ENCODE results near the gene ACSS3. TPM values are rescaled to one million over a fixed set of nuclear protein-coding genes. Genes with fewer than 3 reads are reported as not detected.

ACSS3 gene
- total RNA-seq, 1 experiment from 2014 or later, result 2.7 TPM

GRCh38 chr12:81231574-81232368 is 153.9 kb downstream of the ACSS3 start:
- H3K9me3 ChIP-seq, result no peaks in the 10 kb centered on the region
- H3K36me3 ChIP-seq, result no peaks in the 10 kb centered on the region
- H3K27me3 ChIP-seq, result no peaks in the 10 kb centered on the region
- no peak overlapping the region for H3K4me3 ChIP-seq
- no peak for DNase-seq

- Histone ChIP-seq H3K27me3 (no peaks in the 10 kb centered on the region), H3K4me3 (no peak overlapping the region), H3K9me3 (no peaks in the 10 kb centered on the region), H3K36me3 (no peaks in the 10 kb centered on the region)
- no peak for DNase-seq
Measured at GRCh38 chr12:81245458-81245857, 167.6 kb downstream of the ACSS3 start.

- Histone ChIP-seq H3K9me3 (no peaks in the 10 kb centered on the region), H3K36me3 (no peaks in the 10 kb centered on the region), H3K27me3 (no peaks in the 10 kb centered on the region), H3K4me3 (no peak overlapping the region)
- peak; percentile 37 for DNase-seq
Measured at GRCh38 chr12:81245907-81246570, 168.2 kb downstream of the ACSS3 start.

- DNase-seq, result no peak
- Histone ChIP-seq H3K36me3 (no peaks in the 10 kb centered on the region), H3K27me3 (no peaks in the 10 kb centered on the region)
Measured at GRCh38 chr12:81249976-81250375, 172.1 kb downstream of the ACSS3 start.

GRCh38 chr12:81252228-81252627 is 174.3 kb downstream of the ACSS3 start:
- no peaks in the 10 kb centered on the region for H3K9me3 ChIP-seq
- DNase-seq, result no peak
- no peaks in the 10 kb centered on the region for H3K36me3 ChIP-seq
- no peaks in the 10 kb centered on the region for H3K27me3 ChIP-seq
- no peak overlapping the region for H3K4me3 ChIP-seq

More at GRCh38 chr12:81249976-81250375, 172.1 kb downstream of the ACSS3 start:
- Histone ChIP-seq H3K4me3 (no peak overlapping the region), H3K9me3 (no peaks in the 10 kb centered on the region)

- Histone ChIP-seq H3K4me3 (no peak overlapping the region), H3K27me3 (no peaks in the 10 kb centered on the region), H3K36me3 (no peaks in the 10 kb centered on the region), H3K9me3 (no peaks in the 10 kb centered on the region)
- DNase-seq, result no peak
Measured at GRCh38 chr12:81253360-81253759, 175.5 kb downstream of the ACSS3 start.

- Histone ChIP-seq H3K27me3 (no peaks in the 10 kb centered on the region), H3K36me3 (no peaks in the 10 kb centered on the region), H3K9me3 (no peaks in the 10 kb centered on the region), H3K4me3 (no peak overlapping the region)
- no peak for DNase-seq
Measured at GRCh38 chr12:81255456-81255855, 177.6 kb downstream of the ACSS3 start.

- Histone ChIP-seq H3K36me3 (no peaks in the 10 kb centered on the region), H3K27me3 (no peaks in the 10 kb centered on the region), H3K9me3 (no peaks in the 10 kb centered on the region), H3K4me3 (no peak overlapping the region)
- no peak for DNase-seq
Measured at GRCh38 chr12:81255947-81256346, 178.1 kb downstream of the ACSS3 start.

- no peak for DNase-seq
- no peak overlapping the region for H3K4me3 ChIP-seq
- no peaks in the 10 kb centered on the region for H3K9me3 ChIP-seq
- H3K27me3 ChIP-seq, result no peaks in the 10 kb centered on the region
- H3K36me3 ChIP-seq, result no peaks in the 10 kb centered on the region
Measured at GRCh38 chr12:81257947-81258551, 180.2 kb downstream of the ACSS3 start.

- Histone ChIP-seq H3K36me3 (no peaks in the 10 kb centered on the region), H3K9me3 (no peaks in the 10 kb centered on the region), H3K4me3 (no peak overlapping the region), H3K27me3 (no peaks in the 10 kb centered on the region)
- no peak for DNase-seq
Measured at GRCh38 chr12:81259360-81259759, 181.5 kb downstream of the ACSS3 start.

- no peaks in the 10 kb centered on the region for H3K36me3 ChIP-seq
- no peak overlapping the region for H3K4me3 ChIP-seq
- H3K9me3 ChIP-seq, result no peaks in the 10 kb centered on the region
- DNase-seq, result no peak
- no peaks in the 10 kb centered on the region for H3K27me3 ChIP-seq
Measured at GRCh38 chr12:81261508-81262207, 183.8 kb downstream of the ACSS3 start.

GRCh38 chr12:81263072-81263471 is 185.2 kb downstream of the ACSS3 start:
- Histone ChIP-seq H3K9me3 (no peaks in the 10 kb centered on the region), H3K4me3 (no peak overlapping the region), H3K36me3 (no peaks in the 10 kb centered on the region), H3K27me3 (no peaks in the 10 kb centered on the region)
- no peak for DNase-seq

- no peaks in the 10 kb centered on the region; the same call in 1 of the 2 replicates for H3K9me3 ChIP-seq
- H3K36me3 ChIP-seq, result no peaks in the 10 kb centered on the region
- DNase-seq, result no peak
- H3K4me3 ChIP-seq, result no peak overlapping the region
- no peaks in the 10 kb centered on the region for H3K27me3 ChIP-seq
Measured at GRCh38 chr12:81270385-81270784, 192.5 kb downstream of the ACSS3 start.

GRCh38 chr12:81274637-81275529 is 197.0 kb downstream of the ACSS3 start:
- no peaks in the 10 kb centered on the region for H3K36me3 ChIP-seq
- no peaks in the 10 kb centered on the region for H3K9me3 ChIP-seq

GRCh38 chr12:81284137-81284536 is 206.3 kb downstream of the ACSS3 start:
- no peak for DNase-seq

More at GRCh38 chr12:81274637-81275529, 197.0 kb downstream of the ACSS3 start:
- Histone ChIP-seq H3K4me3 (no peak overlapping the region), H3K27me3 (no peaks in the 10 kb centered on the region)
- DNase-seq, result no peak

GRCh38 chr12:81288651-81289050 is 210.8 kb downstream of the ACSS3 start:
- DNase-seq, result no peak

More at GRCh38 chr12:81284137-81284536, 206.3 kb downstream of the ACSS3 start:
- Histone ChIP-seq H3K27me3 (no peaks in the 10 kb centered on the region), H3K4me3 (no peak overlapping the region), H3K9me3 (no peaks in the 10 kb centered on the region), H3K36me3 (no peaks in the 10 kb centered on the region)

More at GRCh38 chr12:81288651-81289050, 210.8 kb downstream of the ACSS3 start:
- Histone ChIP-seq H3K9me3 (no peaks in the 10 kb centered on the region), H3K4me3 (no peak overlapping the region), H3K36me3 (no peaks in the 10 kb centered on the region), H3K27me3 (no peaks in the 10 kb centered on the region)
